MG63 (cell line): ENCODE measurements around the gene TFR2. TPM values are rescaled to one million over a fixed set of nuclear protein-coding genes. Genes with fewer than 3 reads are reported as not detected.

Source experiments
- DNase-seq: peaks from one replicate; pipeline ENCODE4 v3.0.0-alpha.2; 2020
- H3K27me3 ChIP-seq: fragments of 250-450 bp; sonication (Bioruptor Pico); 2 replicates; pipeline ENCODE4 v1.5.1; 2020; ENCODE audit warnings: mild to moderate bottlenecking, moderate library complexity
- H3K36me3 ChIP-seq: fragments of 250-450 bp; sonication (Bioruptor Pico); 2 replicates; pipeline ENCODE4 v1.5.1; 2020; ENCODE audit warnings: mild to moderate bottlenecking, moderate library complexity
- H3K4me3 ChIP-seq: fragments of 250-450 bp; sonication (Bioruptor Pico); 2 replicates; pipeline ENCODE4 v1.5.1; 2020; ENCODE audit warnings: mild to moderate bottlenecking, moderate library complexity
- H3K9me3 ChIP-seq: fragments of 250-450 bp; sonication (Bioruptor Pico); 2 replicates; pipeline ENCODE4 v1.5.1; 2020; ENCODE audit warnings: mild to moderate bottlenecking, moderate library complexity
- total RNA-seq: library from RNA; depleted of rRNA; stranded (reverse); fragments of >200 nt; shearing (Covaris generic); gene quantifications from 2 replicates; pipeline ENCODE4 v1.2.3, GENCODE V29; 2014; ENCODE audit warnings: low replicate concordance

Gene TFR2
- total RNA-seq, 1 experiment from 2014 or later, result 0.33 TPM

- H3K9me3 ChIP-seq, result no peaks in the 10 kb centered on the region
- no peak overlapping the region for H3K4me3 ChIP-seq
- H3K36me3 ChIP-seq, result peaks cover 9% of the 10 kb centered on the region
- DNase-seq, result peak; percentile 59
- no peaks in the 10 kb centered on the region for H3K27me3 ChIP-seq
Measured at GRCh38 chr7:100607111-100607510, 34.2 kb downstream of the TFR2 start.

- DNase-seq, result no peak
- no peak overlapping the region for H3K4me3 ChIP-seq
Measured at GRCh38 chr7:100606313-100606712, 35.0 kb downstream of the TFR2 start.

GRCh38 chr7:100604976-100605911 is 36.1 kb downstream of the TFR2 start:
- no peak for DNase-seq
- Histone ChIP-seq H3K36me3 (peaks cover 9% of the 10 kb centered on the region), H3K9me3 (no peaks in the 10 kb centered on the region), H3K4me3 (no peak overlapping the region), H3K27me3 (no peaks in the 10 kb centered on the region)

More at GRCh38 chr7:100606313-100606712, 35.0 kb downstream of the TFR2 start:
- peaks cover 9% of the 10 kb centered on the region for H3K36me3 ChIP-seq
- no peaks in the 10 kb centered on the region for H3K27me3 ChIP-seq
- no peaks in the 10 kb centered on the region for H3K9me3 ChIP-seq

- Histone ChIP-seq H3K27me3 (no peaks in the 10 kb centered on the region), H3K36me3 (peaks cover 9% of the 10 kb centered on the region), H3K9me3 (no peaks in the 10 kb centered on the region), H3K4me3 (no peak overlapping the region)
- no peak for DNase-seq
Measured at GRCh38 chr7:100604028-100604975, 37.0 kb downstream of the TFR2 start.

GRCh38 chr7:100603726-100604027 is 37.7 kb downstream of the TFR2 start:
- DNase-seq, result no peak
- H3K4me3 ChIP-seq, result peak overlapping the region; percentile 61
- H3K27me3 ChIP-seq, result no peaks in the 10 kb centered on the region
- H3K9me3 ChIP-seq, result no peaks in the 10 kb centered on the region
- peaks cover 9% of the 10 kb centered on the region for H3K36me3 ChIP-seq

GRCh38 chr7:100602889-100603725 is 38.2 kb downstream of the TFR2 start:
- Histone ChIP-seq H3K27me3 (no peaks in the 10 kb centered on the region), H3K9me3 (no peaks in the 10 kb centered on the region), H3K36me3 (peaks cover 9% of the 10 kb centered on the region), H3K4me3 (peak overlapping the region; percentile 61)
- peak; percentile 80 for DNase-seq

- no peaks in the 10 kb centered on the region for H3K27me3 ChIP-seq
- no peaks in the 10 kb centered on the region for H3K9me3 ChIP-seq
- H3K4me3 ChIP-seq, result no peak overlapping the region
- H3K36me3 ChIP-seq, result no peaks in the 10 kb centered on the region; the same call in 1 of the 2 replicates
- DNase-seq, result no peak
Measured at GRCh38 chr7:100600730-100601038, 40.7 kb downstream of the TFR2 start.

- Histone ChIP-seq H3K9me3 (no peaks in the 10 kb centered on the region), H3K36me3 (no peaks in the 10 kb centered on the region; the same call in 1 of the 2 replicates), H3K27me3 (no peaks in the 10 kb centered on the region), H3K4me3 (no peak overlapping the region)
- no peak for DNase-seq
Measured at GRCh38 chr7:100599911-100600729, 41.2 kb downstream of the TFR2 start.

- Histone ChIP-seq H3K9me3 (no peaks in the 10 kb centered on the region), H3K36me3 (no peaks in the 10 kb centered on the region), H3K27me3 (no peaks in the 10 kb centered on the region), H3K4me3 (no peak overlapping the region)
- no peak for DNase-seq
Measured at GRCh38 chr7:100598425-100598824, 42.9 kb downstream of the TFR2 start.

GRCh38 chr7:100595188-100595587 is 46.2 kb downstream of the TFR2 start:
- no peak for DNase-seq
- Histone ChIP-seq H3K4me3 (no peak overlapping the region), H3K27me3 (no peaks in the 10 kb centered on the region), H3K9me3 (no peaks in the 10 kb centered on the region), H3K36me3 (no peaks in the 10 kb centered on the region)

- no peak for DNase-seq
- Histone ChIP-seq H3K9me3 (no peaks in the 10 kb centered on the region), H3K36me3 (no peaks in the 10 kb centered on the region), H3K4me3 (no peak overlapping the region), H3K27me3 (no peaks in the 10 kb centered on the region)
Measured at GRCh38 chr7:100591596-100591995, 49.8 kb downstream of the TFR2 start.

- H3K9me3 ChIP-seq, result no peaks in the 10 kb centered on the region
- DNase-seq, result no peak
- no peak overlapping the region for H3K4me3 ChIP-seq
- H3K36me3 ChIP-seq, result no peaks in the 10 kb centered on the region
- no peaks in the 10 kb centered on the region for H3K27me3 ChIP-seq
Measured at GRCh38 chr7:100590077-100590737, 51.1 kb downstream of the TFR2 start.

- H3K4me3 ChIP-seq, result no peak overlapping the region
- no peaks in the 10 kb centered on the region for H3K27me3 ChIP-seq
- no peaks in the 10 kb centered on the region for H3K36me3 ChIP-seq
- H3K9me3 ChIP-seq, result no peaks in the 10 kb centered on the region
- no peak for DNase-seq
Measured at GRCh38 chr7:100589341-100589947, 51.9 kb downstream of the TFR2 start.

GRCh38 chr7:100588438-100588837 is 52.9 kb downstream of the TFR2 start:
- Histone ChIP-seq H3K4me3 (no peak overlapping the region), H3K27me3 (no peaks in the 10 kb centered on the region)
- DNase-seq, result no peak

More at GRCh38 chr7:100588438-100588837, 52.9 kb downstream of the TFR2 start:
- H3K9me3 ChIP-seq, result no peaks in the 10 kb centered on the region
- no peaks in the 10 kb centered on the region for H3K36me3 ChIP-seq
